Stimulated activated CD8-positive, alpha-beta memory T cell treated with anti-CD3 and anti-CD28 coated beads, Interleukin-4, amount 100 ng/mL, for 4 hours (primary cell): ENCODE results near the gene PRKAG2.
"Not testable (repeated sequence)": the region's sequence is repeated elsewhere in the genome, so short reads cannot be mapped to it uniquely, and the experiment has no call there.

Source experiments
- DNase-seq, 2 donors: peaks; one replicate each; pipeline ENCODE4 v3.0.0-alpha.2; 2020; ENCODE audit warnings: low read depth in 2 of 2, low spot score in 1 of 2

The PRKAG2 gene

DNA sequence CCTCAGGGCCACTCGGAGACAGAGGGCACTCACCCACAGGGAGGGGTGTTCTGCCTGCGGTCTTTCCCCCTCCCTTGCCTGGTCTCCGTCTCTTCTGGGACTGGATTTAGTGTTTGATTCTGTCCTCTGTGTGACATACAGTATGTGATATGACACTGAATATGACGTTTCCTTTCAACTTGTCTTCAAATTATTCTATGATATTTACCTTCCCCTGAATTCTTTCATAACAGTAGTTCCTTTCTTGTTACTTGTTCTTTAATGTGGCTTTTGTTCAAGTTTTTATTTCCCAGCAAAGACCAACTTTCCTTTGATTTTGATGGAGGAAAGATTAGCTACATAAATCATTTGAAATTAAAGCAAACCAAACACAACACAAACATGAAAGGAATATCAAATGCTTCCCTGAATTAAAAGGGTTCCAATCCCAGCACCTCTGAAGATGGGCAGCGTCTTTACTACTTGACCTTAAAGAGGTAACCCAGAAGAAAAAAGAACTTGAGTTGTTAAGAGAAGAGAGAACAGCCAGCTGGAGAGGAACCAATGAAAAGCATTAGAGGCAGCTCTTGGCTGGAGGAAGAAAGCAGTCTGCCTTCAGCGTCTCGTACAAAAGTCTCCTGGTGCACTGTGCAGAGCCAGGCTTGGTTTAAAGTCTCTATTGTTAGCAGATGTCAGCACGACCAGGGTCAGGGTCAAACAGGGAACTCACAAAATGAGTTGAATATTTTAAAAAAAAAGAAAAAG lies 338.9 kb downstream of the PRKAG2 start:
- DNase-seq, result no peak

DNA sequence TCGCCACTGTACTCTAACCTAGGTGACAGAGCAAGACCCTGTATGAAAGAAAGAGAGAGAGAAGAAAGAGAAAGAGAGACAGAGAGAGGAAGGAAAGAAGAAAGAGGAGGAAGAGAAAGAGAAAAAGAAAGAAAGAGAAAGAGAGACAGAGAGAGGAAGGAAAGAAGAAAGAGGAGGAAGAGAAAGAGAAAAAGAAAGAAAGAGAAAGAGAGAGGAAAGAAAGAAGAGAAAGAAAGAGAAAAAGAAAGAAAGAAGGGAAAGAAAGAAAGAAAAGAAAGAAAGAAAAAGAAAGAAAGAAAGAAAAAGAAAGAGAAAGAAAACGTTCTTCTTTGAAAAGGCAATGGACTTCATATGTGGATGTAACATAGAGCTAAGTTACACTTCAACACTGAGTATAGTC lies 340.7 kb downstream of the PRKAG2 start:
- DNase-seq, result not testable (repeated sequence)

DNA sequence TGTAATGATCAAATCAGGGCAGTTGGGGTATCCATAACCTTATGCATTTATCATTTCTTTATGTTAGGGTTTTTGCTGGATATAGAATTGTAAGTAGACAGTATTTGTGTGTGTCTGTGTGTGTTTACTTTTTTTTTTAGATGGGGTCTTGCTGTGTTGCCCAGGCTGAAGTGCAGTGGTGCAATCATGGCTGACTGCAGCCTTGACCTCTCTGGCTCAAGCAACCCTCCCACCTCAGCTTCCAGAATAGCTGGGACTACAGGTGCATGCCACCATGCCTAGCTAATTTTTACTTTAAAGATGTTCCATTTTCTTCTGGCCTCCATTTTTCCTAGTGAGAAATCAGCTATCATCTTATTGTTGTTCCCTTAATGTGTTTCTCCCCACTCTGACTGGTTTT lies 347.1 kb downstream of the PRKAG2 start:
- DNase-seq, result no peak

DNA sequence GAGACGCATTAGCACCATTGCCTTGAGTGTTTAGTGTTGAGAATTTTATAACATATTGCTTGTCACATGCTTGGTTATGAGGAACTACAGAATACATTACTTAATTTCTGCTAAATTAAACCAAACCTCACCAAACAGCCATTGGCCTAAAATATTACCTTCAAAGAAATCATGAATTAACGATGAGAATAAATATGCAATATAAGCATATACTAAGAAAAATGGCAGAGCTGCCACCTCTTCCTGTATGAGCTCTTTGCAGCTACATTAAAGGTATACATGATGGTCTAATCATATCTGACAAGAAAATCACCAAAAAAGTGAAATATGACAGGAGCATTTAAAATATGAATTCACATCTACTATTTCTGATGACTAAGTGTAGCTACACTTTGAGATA lies 352.1 kb downstream of the PRKAG2 start:
- DNase-seq, result no peak

DNA sequence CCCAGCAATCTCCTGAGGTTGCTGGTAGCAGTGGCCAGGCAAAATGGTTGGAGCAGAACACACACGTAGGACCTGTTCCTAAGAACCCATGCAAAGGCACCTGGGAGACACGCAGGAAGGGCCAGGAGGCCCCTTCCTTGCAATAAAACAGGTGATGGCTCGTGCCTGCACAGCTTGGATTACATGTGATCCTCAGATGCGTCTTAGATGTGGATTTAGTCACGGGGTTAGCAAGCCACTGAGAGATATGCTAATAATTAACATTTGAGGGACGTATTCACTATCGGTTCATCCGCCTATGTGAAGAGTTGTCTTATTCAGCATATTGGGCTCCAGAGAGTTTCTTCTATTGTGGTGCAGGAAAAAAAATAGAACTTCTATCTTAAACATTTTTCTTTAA lies 352.6 kb downstream of the PRKAG2 start:
- no peak for DNase-seq

DNA sequence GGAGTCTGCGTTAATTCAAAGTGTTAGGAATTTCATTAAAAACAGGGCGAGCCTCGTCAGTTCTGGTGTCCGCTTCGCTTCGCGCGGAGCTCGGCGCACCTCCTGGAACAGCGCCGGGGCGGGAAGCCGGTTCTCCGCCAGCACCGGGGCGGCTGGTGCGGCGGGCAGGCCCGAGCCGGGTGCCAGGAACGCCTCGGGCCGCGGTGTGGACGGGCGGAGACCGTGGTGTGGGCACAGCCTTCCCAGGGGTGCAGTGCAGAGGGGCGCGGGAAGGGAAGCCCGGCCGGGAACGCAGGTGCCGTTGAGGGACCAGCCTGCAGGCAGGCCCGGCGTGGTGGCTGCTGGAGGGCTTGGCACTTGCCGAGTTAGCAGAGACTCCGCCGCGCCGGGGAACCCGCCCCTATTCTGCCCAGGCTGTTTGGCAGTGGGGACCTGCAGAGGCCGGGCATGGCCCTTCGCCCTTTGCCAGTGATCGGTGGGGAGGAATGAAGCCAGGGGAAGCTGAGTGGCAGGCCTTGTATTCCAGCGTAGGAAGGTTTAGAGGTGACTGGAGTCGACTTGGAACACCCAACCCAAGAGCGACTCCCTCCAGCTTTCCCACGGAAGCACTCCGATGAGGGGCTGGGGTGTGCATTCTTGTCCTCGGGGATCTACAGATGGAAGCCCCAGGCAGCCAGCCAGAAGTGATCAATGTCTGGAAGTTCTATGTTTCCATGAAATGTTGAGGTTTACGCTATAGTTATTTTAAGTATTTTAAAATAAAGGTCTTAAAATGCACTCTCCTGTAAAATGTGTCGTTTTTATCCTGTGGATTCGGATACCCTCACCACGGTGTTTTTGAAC lies 356.3 kb downstream of the PRKAG2 start:
- DNase-seq, result peak in 1 of 2 donors; percentile 18

DNA sequence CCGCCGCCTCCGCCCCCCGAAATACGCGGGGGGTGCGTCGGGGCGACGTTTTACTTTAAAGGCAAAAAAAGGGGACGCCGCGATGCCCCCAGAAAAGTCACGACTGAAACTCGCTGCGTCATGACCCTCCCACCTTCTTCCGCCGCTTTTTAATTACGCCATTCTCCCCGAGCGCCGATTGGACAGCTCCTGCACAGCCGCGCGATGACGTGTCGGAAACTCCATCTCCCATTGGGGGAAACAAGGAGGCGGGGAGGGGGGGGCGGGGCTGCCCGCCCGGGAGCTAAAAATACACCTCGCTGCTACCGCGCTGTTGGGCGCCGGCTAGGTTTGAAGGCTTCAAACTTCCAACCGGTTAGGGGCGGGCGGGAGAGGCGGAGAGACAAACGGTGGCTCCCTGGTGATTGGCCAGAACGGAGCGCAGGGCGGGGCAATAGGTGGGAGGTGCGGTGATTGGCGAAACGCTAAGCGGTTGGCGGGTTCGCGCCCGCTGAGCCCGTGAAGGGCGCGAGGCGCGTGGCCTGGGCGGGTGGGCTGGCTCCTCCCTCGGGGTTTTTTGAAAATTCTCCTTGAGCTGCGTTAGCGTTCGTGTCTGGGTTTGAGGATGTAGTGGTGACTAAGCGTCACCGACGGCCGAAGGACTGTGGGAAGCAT lies 357.0 kb downstream of the PRKAG2 start, which contains the start of gene RHEB:
Gene RHEB (minus strand): TSS at position 131 of the 654 bp plus-strand sequence. CDS start 384 bp downstream, outside the sequence.
- DNase-seq, result peak; percentile 98

DNA sequence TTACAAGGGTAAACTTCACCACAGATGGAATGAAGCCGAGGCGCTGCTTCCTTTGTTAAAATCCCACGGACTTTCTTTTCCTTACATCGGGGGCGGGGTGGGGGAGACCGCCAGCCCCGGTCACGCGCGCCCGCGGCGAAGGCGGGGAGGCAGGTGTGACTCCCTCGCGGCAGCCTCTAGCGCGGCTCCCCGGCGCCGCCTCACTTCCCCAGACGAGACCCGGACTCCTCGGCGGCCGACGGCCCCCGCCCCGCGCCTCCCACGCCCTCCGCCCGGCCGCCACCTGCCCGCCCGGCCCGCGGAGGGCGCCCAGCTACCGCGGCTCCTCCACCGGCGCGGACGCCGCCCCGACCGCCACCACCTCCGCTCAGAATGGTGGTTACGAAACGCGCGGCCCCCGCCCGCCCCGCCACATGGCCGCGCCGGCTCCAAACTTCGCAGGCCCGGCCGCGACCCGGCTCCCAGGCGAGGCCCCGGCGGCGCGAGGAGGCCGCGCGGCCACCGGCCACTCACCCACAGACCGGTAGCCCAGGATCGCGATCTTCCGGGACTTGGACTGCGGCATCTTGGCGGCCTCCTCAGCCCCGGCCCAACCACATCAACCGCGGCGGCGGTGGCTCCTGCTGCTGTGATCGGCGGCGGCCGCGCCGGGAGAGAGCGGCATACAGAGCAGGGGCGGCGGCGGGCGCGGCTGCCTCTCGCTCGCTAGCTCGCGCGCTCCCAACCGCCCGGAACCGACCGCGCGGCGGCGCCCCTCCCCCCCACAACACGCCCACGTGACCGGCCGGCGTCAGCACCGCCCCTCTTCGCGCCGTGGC lies 357.8 kb downstream of the PRKAG2 start:
- peak; percentile 23 to 45 for DNase-seq

DNA sequence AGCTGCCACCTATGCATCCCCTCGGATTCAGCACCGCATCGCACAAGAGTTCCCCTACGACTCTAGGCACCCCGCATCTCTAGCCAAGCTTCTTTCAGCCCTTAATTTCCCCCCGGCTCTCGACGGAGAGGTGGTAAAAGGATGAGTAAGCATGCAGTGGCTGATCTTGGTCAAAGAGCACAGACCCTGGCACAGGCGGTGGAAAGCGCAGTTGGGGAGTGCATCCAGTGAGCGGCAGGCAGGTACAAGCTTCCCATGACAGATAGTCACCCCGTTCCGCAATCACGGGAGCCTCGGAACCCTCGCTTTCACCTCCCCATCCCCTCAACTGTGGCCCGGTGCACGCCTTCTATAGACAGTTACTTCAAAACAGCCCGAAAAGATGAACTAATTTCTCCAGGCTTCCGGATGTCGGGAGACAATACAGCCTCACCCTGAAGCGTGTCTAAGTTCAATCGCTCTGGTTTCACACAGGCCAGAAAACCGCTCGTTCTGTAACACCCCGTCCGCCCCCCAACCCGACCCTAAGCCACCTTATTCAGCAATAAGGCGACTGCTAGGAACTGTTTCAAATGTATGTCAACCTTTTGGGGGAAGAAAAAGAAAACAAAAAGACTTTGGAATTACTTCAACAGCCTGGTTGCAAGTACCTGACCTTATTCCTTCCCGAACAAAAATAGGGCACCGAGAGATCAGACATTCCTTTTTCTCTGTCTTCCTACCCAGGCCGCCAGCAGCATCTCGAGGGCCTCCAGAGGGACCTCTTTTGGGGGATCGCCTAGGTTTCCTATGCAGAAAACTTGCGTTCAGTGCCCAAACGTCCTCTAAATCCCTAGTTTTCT lies 358.6 kb downstream of the PRKAG2 start:
- peak; percentile 27 to 28 for DNase-seq

DNA sequence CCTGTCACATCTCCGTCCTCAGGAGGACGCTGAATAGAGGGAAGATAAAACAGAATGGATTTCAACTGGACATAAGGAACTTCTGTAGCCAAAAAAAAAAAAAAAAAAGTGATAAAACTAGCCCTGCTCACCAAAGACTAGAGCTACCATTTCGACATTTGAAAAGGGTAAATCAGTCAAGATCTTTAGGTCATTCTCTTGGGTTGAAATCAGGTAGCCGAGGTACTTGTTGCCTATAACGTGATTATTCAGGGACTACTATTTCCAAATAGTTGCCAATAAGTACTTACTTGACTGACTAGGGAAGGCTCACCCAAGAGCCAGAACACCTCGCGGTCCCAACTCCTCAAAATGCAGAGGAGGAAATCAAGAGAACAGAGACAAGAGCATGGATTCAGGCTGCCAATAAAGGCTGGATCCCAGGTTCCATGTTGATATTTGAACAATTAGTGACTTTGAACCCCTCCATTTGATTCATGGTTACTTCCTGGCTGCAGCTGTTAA lies 359.3 kb downstream of the PRKAG2 start:
- DNase-seq, result no peak

DNA sequence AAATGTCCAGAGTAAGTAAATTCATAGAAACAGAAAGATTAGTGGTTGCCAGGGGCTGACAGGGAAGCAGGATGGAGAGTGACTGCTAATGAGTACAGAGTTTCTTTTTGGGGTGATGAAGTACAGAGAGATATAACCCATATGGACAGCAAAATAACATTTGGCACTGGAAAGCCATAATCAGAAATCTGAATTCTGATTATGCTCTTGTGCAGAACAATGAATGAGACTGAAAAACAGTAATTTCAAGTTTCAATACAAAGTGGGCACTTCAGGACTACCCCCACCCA lies 361.7 kb downstream of the PRKAG2 start:
- no peak for DNase-seq

DNA sequence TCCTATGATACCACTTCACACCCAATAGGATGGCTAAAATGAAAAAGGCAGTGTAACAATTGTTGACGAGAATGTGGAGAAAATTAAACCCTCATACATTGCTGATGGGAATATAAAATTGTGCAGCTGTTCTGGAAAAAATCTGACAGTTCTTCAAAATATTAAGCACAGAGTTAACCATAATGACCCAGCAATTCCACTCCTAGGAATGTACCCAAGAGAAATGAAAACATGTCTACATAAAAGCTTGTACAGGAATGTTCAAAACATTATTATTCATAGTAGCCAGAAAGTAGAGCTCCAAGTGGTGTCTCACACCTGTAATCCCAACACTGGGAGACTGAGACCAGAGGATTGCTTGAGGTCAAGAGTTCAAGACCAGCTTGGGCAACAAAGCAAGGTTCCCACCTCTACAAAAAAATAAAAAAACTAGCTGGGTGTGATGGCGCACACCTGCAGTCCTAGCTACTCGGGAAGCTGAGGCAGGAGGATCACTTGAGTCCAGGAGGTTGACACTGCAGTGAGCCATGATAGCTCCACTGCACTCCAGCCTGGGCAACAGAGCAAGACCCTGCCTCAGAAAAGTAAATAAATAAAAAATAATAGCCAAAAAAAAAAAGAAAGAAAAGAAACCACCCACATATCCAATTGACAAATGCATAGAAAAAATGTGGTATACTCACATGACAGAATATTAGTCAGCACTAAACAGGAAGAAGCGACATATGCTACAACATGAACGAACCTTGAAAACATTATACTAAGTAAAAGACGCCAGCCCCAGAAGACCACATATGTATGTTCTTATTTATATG lies 362.2 kb downstream of the PRKAG2 start:
- no peak for DNase-seq

DNA sequence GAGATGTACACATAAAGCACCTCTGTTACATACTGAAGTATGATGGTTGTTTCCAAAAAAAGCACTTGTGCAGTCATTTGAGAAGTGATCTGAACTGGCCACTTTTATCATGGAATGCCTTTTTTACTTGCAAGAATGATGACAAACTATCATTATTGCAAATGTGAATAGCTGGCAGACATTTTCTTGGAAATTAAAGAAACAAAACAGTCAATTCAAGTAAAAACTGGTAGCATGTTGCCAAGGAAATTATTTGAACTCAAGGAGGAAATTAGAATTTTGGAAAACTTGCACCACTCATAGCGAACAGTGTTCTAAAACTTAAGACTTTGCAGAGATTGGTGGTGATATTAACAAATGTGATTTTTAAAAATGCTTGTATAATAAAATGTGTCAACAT lies 363.8 kb downstream of the PRKAG2 start:
- DNase-seq, result no peak

DNA sequence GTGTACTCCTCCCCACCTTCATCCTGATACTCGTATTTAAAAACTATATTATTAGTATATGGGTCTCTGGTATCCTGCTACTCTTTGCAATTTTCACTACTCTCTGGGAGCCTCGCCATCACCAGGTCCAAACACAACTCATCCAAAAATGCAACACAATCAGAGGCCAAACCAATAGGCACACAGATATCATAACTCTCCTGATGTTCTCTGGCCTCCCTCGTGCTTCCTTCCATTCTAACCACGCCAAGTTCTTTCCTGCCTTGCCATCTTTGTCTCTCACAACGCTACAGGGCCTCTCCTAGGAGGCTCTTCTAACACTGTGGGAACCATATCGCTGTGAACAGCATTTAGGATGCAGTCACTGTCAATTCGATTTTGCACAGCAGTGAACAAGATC lies 364.6 kb downstream of the PRKAG2 start:
- no peak for DNase-seq

DNA sequence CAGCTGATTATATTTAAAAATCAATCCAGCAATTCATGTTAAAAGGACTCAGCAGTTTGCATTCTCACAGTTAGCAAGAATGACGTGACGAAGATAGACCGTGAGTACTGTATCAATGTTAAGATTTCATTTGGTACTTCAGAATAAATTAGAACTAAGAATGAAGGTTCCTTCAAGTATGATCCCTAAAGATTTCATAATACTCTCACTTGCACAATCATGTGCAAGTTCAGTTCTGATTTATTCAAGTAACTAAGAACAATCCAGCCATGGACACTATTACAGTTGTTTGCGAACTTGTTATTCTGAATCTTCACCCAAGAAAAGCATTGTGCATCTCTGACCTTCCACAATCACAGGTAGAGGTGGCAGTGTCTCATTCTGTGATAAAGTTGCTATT lies 365.0 kb downstream of the PRKAG2 start:
- no peak for DNase-seq

DNA sequence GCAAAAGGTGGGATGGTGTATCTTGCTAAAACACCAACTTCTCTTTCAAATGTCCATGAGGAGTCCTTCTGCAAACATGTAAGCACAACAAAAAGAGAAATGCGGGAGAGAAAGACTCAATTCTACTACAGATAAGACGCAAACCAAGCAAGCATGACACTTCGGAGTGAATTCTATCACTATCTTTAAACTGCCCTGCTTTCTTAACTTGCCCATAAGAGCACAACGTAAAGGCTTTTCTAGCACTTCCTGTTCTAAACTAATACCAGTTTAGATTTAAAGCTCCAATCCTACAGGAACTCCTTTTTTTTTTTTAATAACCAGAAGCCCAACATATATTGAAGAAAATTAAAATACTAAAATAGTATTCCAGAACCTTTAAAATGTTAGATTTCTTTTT lies 365.6 kb downstream of the PRKAG2 start:
- DNase-seq, result no peak

DNA sequence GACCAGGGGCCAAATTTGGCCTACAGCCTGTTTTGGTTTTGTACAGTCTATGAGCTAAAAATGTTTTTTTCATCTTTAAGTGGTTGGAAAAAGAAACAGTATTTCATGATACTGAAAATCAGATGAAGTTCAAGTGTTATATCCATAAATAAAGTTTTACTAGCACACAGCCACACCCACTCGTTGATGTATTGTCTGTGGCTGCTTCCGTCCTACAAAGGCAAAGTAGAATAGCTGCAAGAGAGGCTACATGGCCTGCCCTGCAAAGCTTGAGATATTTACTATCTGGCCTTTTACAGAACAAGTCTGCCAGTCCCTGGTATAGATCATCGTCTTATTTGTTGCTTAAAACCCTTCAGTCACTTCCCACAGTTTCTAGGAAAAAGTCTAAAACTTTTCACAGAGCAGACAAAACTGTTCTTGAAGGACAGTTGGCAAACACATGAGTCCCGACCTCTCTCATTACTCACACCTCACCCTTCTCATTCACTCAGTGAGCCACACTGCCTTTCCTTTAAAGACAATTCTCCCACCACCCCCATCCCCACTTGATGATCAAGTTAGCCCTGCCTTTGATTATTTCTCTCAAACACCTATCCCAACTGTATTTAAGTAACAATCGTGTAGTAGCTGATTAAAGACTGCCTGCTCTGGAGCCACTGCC lies 367.1 kb downstream of the PRKAG2 start:
- no peak for DNase-seq

DNA sequence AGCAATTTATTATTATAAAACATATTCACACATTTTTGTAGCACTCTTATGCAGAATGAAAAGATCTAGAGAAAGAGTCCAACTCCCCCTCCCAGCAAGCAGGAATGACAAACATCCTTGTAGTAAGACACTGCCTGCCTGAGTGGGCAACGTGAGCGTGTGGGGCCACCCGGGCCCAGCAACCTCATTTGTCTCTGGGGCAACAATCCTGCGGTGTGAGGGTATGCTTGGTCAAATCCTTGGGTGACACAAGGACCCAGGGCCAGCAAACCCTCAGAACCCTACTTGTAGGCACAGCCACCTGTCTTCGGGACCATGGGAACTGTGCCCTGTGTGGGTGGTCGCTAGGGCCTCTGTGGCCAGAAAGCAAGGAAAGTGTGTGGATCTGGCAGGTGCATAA lies 367.9 kb downstream of the PRKAG2 start:
- no peak for DNase-seq

DNA sequence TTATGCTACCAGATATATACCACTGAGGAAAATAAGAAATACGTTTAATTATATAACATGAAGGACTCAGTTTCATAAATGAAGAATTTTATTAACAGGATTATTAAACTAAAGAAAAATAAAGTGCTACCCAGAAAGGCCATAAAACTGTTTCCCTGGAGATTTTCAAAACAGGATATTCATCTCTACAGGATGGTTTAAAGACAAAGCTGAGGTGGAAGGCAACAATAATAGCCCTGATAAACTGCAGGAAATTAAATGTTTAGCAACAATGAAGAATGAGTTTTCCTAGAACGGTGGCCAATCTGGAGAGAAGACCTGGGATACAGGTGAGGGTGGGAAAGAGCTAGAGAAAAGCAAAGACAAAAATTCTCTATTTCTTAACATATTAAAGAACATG lies 369.1 kb downstream of the PRKAG2 start:
- no peak for DNase-seq
